Neural cell (in vitro differentiated cells): ENCODE measurements around the gene TCF15. TPM values are rescaled to one million over a fixed set of nuclear protein-coding genes. Genes with fewer than 3 reads are reported as not detected.
A peak's percentile ranks its signal among the peaks of the same experiment; 100 is the strongest.

ENCODE experiments used
- H2AFZ ChIP-seq: fragments of 200-600, 300-800 bp; sonication (generic), shearing (Covaris generic); 2 replicates; pipeline ENCODE4 v1.6.0; 2014; ENCODE audit warnings: low read depth, mild to moderate bottlenecking, antibody characterized with exemption, low read length, moderate library complexity
- H3F3A ChIP-seq: fragments of 200-600 bp; shearing (Covaris generic); 2 replicates; pipeline ENCODE4 v1.6.1; 2016; ENCODE audit warnings: mild to moderate bottlenecking, moderate library complexity, mixed read lengths, antibody characterized with exemption, low read length; ENCODE audit not compliant: insufficient read depth, poor library complexity, severe bottlenecking
- H3K27ac ChIP-seq: fragments of 200-600, 300-800 bp; sonication (generic), shearing (Covaris generic); 2 replicates; pipeline ENCODE4 v1.5.1; 2014; ENCODE audit warnings: mild to moderate bottlenecking, low read length, moderate library complexity
- H3K27me3 ChIP-seq: fragments of 300-800, 200-600 bp; sonication (generic), shearing (Covaris generic); 2 replicates; pipeline ENCODE4 v1.6.0; 2014; ENCODE audit warnings: mild to moderate bottlenecking, low read depth, low read length, moderate library complexity; ENCODE audit not compliant: insufficient read depth
- H3K36me3 ChIP-seq: fragments of 300-800, 200-600 bp; sonication (generic), shearing (Covaris generic); 2 replicates; pipeline ENCODE4 v1.5.1; 2014; ENCODE audit warnings: mild to moderate bottlenecking, antibody characterized with exemption, low read length, moderate library complexity; ENCODE audit not compliant: insufficient read depth
- H3K4me2 ChIP-seq: fragments of 300-800, 200-600 bp; sonication (generic), shearing (Covaris generic); 2 replicates; pipeline ENCODE4 v1.6.0; 2014; ENCODE audit warnings: mild to moderate bottlenecking, low read length
- H3K4me3 ChIP-seq: fragments of 300-800, 200-600 bp; sonication (generic), shearing (Covaris generic); 2 replicates; pipeline ENCODE4 v1.5.1; 2014; ENCODE audit warnings: mild to moderate bottlenecking, low read length, moderate library complexity
- H3K79me2 ChIP-seq: fragments of 200-600 bp; shearing (Covaris generic); replicated peaks from 2 replicates; pipeline ENCODE4 v1.6.0; 2014; ENCODE audit warnings: mild to moderate bottlenecking, low read length, moderate library complexity; ENCODE audit not compliant: insufficient read depth
- H3K9ac ChIP-seq: fragments of 300-800, 200-600 bp; sonication (generic), shearing (Covaris generic); 2 replicates; pipeline ENCODE4 v1.6.1; 2016; ENCODE audit warnings: mild to moderate bottlenecking, low read length, mixed read lengths
- H3K9me2 ChIP-seq: fragments of 200-600 bp; shearing (Covaris generic); 2 replicates; pipeline ENCODE4 v1.6.1; 2016; ENCODE audit warnings: mild to moderate bottlenecking, low read length, mixed read lengths; ENCODE audit not compliant: insufficient read depth
- H3K9me3 ChIP-seq: fragments of 200-600, 300-800 bp; sonication (generic), shearing (Covaris generic); 2 replicates; pipeline ENCODE4 v1.6.1; 2016; ENCODE audit warnings: mild to moderate bottlenecking, mixed run types, low read length, moderate library complexity, mixed read lengths
- H4K20me1 ChIP-seq: fragments of 200-600 bp; shearing (Covaris generic); 2 replicates; pipeline ENCODE4 v1.6.1; 2016; ENCODE audit warnings: mild to moderate bottlenecking, mixed run types; ENCODE audit not compliant: insufficient read depth
- EP300 ChIP-seq: fragments of 450-650 bp; conservative IDR thresholded peaks from 2 replicates; pipeline ENCODE4 v1.6.1; 2014; ENCODE audit warnings: antibody characterized with exemption, mild to moderate bottlenecking, moderate library complexity; ENCODE audit not compliant: poor library complexity, severe bottlenecking
- EZH2 ChIP-seq: fragments of 200-600, 300-800 bp; shearing (Covaris generic), sonication (generic); IDR thresholded peaks from 2 replicates; pipeline ENCODE4 v1.6.1; 2014; ENCODE audit warnings: antibody characterized with exemption, low read length, borderline replicate concordance, mild to moderate bottlenecking; ENCODE audit not compliant: insufficient read depth, poor library complexity, severe bottlenecking
- MXI1 ChIP-seq: fragments of 450-650 bp; conservative IDR thresholded peaks from 2 replicates; pipeline ENCODE4 v1.6.1; 2014; ENCODE audit warnings: antibody characterized with exemption, mild to moderate bottlenecking; ENCODE audit not compliant: poor library complexity, severe bottlenecking
- POLR2AphosphoS5 ChIP-seq: IDR thresholded peaks from 2 replicates; pipeline ENCODE4 v1.6.1; 2012
- RAD21 ChIP-seq: fragments of 450-650 bp; conservative IDR thresholded peaks from 2 replicates; pipeline ENCODE4 v1.6.1; 2014; ENCODE audit warnings: antibody characterized with exemption, mild to moderate bottlenecking, moderate library complexity
- SMC3 ChIP-seq: fragments of 450-650 bp; conservative IDR thresholded peaks from 2 replicates; pipeline ENCODE4 v1.6.1; 2014; ENCODE audit warnings: antibody characterized with exemption, mild to moderate bottlenecking, moderate library complexity; ENCODE audit not compliant: poor library complexity
- TAF1 ChIP-seq: IDR thresholded peaks from 2 replicates; pipeline ENCODE4 v1.6.1; 2012; ENCODE audit warnings: low read depth
- polyA plus RNA-seq: library from polyadenylated mRNA; depleted of rRNA; stranded (reverse); fragments of >200 nt; gene quantifications from 2 replicates; pipeline ENCODE4 v1.2.3, GENCODE V29; 2014
- TF ChIP-seq, protein P1 (sequence below): fragments of 450-650 bp; IDR thresholded peaks from 2 replicates; pipeline ENCODE4 v1.5.1; 2014; ENCODE audit warnings: antibody characterized with exemption, mild to moderate bottlenecking, moderate library complexity; ENCODE audit not compliant: poor library complexity, severe bottlenecking
- TF ChIP-seq, protein P2 (sequence below): IDR thresholded peaks from 2 replicates; pipeline ENCODE4 v1.6.1; 2012; ENCODE audit warnings: borderline replicate concordance

The TCF15 gene
- polyA plus RNA-seq, 1 donor from 2014 or later = not detected

DNA sequence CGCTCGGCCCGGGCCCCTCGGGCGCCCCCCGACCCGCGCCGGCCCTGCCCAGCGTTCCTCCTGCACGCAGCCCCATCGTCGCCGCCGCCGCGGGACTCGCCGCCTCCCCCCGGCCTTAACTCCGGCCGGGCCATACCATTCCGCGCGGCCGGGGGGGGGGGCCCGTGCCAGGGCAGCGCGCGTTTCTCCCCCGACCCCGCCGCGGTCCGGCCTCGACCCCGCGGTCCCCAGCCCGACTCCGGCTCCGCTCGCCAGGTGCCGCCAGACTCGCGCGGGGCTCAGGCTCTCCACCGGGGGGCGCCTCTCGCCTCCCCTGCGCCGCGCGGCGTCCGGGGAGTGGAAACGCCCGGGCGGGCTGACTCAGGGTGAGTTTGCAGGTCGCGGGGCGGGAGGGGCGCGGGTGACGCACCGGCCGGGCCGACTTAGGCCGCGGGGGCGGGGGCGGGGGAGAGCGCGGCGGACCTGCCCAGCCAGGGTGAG is 43.0 kb upstream of the TCF15 start, which contains the start of gene SRXN1:
TSS of gene SRXN1 (minus strand) at position 91 of the 480 bp plus-strand sequence. CDS start at position 76, 15 bp downstream.
- H3K9me3 ChIP-seq = no peaks in the 10 kb centered on the region
- no peaks in the 10 kb centered on the region for H3K27me3 ChIP-seq
- no peak for TF ChIP-seq POLR2AphosphoS5
- no peak for TF ChIP-seq EZH2
- peak; percentile 56 for TF ChIP-seq MXI1
- no peak for TF ChIP-seq TAF1
- TF ChIP-seq, protein P1, sequence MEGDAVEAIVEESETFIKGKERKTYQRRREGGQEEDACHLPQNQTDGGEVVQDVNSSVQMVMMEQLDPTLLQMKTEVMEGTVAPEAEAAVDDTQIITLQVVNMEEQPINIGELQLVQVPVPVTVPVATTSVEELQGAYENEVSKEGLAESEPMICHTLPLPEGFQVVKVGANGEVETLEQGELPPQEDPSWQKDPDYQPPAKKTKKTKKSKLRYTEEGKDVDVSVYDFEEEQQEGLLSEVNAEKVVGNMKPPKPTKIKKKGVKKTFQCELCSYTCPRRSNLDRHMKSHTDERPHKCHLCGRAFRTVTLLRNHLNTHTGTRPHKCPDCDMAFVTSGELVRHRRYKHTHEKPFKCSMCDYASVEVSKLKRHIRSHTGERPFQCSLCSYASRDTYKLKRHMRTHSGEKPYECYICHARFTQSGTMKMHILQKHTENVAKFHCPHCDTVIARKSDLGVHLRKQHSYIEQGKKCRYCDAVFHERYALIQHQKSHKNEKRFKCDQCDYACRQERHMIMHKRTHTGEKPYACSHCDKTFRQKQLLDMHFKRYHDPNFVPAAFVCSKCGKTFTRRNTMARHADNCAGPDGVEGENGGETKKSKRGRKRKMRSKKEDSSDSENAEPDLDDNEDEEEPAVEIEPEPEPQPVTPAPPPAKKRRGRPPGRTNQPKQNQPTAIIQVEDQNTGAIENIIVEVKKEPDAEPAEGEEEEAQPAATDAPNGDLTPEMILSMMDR = peak; percentile 88
- peak; percentile 84 for TF ChIP-seq SMC3
- peak; percentile 75 for TF ChIP-seq RAD21
- TF ChIP-seq, protein P2, sequence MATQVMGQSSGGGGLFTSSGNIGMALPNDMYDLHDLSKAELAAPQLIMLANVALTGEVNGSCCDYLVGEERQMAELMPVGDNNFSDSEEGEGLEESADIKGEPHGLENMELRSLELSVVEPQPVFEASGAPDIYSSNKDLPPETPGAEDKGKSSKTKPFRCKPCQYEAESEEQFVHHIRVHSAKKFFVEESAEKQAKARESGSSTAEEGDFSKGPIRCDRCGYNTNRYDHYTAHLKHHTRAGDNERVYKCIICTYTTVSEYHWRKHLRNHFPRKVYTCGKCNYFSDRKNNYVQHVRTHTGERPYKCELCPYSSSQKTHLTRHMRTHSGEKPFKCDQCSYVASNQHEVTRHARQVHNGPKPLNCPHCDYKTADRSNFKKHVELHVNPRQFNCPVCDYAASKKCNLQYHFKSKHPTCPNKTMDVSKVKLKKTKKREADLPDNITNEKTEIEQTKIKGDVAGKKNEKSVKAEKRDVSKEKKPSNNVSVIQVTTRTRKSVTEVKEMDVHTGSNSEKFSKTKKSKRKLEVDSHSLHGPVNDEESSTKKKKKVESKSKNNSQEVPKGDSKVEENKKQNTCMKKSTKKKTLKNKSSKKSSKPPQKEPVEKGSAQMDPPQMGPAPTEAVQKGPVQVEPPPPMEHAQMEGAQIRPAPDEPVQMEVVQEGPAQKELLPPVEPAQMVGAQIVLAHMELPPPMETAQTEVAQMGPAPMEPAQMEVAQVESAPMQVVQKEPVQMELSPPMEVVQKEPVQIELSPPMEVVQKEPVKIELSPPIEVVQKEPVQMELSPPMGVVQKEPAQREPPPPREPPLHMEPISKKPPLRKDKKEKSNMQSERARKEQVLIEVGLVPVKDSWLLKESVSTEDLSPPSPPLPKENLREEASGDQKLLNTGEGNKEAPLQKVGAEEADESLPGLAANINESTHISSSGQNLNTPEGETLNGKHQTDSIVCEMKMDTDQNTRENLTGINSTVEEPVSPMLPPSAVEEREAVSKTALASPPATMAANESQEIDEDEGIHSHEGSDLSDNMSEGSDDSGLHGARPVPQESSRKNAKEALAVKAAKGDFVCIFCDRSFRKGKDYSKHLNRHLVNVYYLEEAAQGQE = no peak
- TF ChIP-seq EP300 = peak; percentile 12
- H3K36me3 ChIP-seq = peaks cover 6% of the 10 kb centered on the region
- H3K4me3 ChIP-seq = peak within 1 kb of the TSS; percentile 67
- H3K4me2 ChIP-seq = peak within 1 kb of the TSS; percentile 14
- H2AFZ ChIP-seq = no peak within 1 kb of the TSS
- H3K9me2 ChIP-seq = no peaks in the 10 kb centered on the region
- H3K79me2 ChIP-seq = no peaks in the 10 kb centered on the region
- no peaks in the 10 kb centered on the region for H4K20me1 ChIP-seq
- peak within 1 kb of the TSS; percentile 53 for H3K9ac ChIP-seq
- no peaks in the 10 kb centered on the region for H3F3A ChIP-seq
- no peak within 1 kb of the TSS for H3K27ac ChIP-seq

DNA sequence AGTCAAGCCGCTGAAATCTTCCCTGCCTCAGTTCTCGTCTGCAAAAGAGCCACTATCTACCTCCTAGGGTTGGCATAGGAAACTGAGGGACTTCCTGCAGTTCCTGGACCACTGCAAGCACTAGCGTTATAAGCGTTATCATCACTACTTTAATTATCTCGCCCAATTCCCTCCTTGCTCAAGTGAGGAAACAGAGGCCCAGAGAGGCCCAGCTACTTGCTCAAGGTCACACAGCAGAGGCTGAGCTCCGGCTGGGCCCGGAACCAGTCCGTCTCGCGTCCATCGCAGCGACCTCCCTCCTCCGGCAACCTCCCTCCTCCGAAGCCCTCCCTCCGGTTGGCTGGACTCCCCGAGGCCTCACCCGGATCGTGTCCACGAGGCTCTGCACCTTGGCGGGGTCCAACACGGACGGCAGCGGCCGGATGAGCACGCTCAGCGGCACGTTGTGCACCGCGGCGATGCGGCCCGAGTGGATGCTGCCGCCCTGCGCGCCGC is 42.6 kb upstream of the TCF15 start:
- Histone ChIP-seq H3K27me3 (no peaks in the 10 kb centered on the region), H3K9me2 (no peaks in the 10 kb centered on the region), H3F3A (no peaks in the 10 kb centered on the region), H3K4me2 (peak overlapping the region; percentile 14), H3K36me3 (peaks cover 8% of the 10 kb centered on the region), H3K4me3 (peak overlapping the region; percentile 67), H4K20me1 (no peaks in the 10 kb centered on the region), H3K9me3 (no peaks in the 10 kb centered on the region), H3K27ac (no peak overlapping the region), H3K79me2 (no peaks in the 10 kb centered on the region), H2AFZ (no peak overlapping the region), H3K9ac (peak overlapping the region; percentile 53)
- TF ChIP-seq RAD21 (no peak), SMC3 (no peak), TAF1 (no peak), POLR2AphosphoS5 (no peak), EP300 (no peak), EZH2 (no peak), MXI1 (no peak)
- TF ChIP-seq, protein P2 = no peak
- TF ChIP-seq, protein P1 = no peak
